ENCODE data around the gene ESYT1.
A peak's percentile ranks its signal among the peaks of the same experiment; 100 is the strongest.
"Not testable (repeated sequence)": the region's sequence is repeated elsewhere in the genome, so short reads cannot be mapped to it uniquely, and the experiment has no call there.

The ESYT1 gene

DNA sequence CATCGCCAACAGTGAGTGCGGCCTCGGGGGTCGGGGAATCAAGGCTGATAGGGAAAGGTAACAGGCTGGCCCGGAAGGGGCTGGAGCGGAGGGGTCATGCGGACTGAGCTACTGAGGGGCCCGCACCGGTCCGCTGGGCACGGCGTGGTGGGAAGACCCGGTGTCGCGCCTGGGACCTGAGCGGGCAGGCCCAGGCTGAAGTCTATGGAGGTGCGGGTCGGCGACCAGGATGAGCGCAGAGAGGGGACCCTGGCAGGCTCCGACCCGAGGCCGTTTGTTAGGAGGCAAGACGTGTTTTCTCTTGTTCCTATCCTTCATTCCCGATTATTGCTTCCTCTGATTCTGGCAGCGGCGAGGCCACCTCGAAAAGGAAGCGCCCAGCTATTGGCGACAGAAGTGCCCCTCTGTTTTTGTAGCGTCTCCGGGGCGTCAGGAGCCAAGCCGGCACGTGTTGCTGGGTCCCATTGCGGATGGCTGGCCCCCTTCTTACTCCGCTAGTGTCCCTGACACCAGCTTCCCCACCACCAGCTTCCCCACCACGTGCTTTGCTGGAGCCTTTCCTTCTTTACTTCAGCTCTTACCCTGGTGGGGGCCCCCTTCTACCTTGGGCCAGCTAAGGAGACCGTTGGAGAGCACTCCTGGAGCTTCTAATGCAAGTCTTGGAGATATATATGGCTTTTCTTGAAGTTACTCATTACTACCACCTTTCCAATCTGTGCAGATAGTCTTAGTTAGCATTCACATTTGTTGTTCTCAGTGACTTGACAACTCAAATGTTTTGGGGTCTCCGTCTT, 23.1 kb upstream of the ESYT1 start:
- DNase-seq: no peak

DNA sequence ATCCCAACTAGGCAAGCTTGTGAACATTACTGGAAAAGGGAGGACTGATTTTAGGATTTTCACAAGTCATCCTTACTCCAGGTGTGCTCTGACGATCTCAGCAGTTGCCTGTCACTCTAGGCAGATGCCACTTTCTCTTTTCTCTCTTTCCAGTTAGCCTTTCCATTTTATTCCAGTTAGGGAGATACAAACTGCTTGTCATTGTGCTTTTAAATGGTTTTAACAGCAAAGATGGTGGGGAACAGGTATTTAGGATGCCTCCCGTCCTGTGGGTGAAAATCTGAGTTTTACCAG, 22.5 kb upstream of the ESYT1 start:
- DNase-seq: no peak

DNA sequence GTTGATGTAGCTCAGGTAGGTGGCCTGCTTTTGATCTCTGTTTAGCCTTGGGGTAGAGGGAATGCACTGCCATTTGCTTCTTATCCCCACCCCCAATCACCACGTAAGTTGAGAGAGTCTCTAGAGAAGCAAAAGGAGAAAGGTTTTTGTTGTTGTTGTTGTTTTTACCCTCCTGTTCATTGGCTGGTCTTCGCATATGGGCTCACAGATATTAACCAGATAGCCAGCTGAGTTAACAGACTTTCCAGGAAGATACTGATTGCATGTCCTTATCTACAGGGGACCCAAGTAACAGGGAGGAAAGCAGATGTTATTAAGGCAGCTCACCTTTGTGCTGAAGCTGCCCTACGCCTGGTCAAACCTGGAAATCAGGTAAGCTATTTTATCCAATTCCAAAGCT, 20.8 kb upstream of the ESYT1 start:
- no peak for DNase-seq

DNA sequence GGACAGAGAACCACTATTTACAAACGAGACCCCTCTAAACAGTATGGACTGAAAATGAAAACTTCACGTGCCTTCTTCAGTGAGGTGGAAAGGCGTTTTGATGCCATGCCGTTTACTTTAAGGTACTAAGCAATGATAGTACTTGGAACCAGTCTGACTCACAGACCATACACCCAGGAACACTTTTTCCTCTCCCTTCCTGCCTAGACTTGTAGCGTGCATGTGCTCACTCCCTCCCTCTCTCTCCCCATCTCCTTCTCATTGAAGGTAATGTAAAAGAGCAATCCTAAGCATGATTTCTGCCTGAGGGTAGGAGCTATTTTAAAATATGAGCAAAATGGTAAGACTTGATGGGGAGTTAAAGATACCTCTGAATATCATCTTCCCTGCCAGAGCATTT, 17.5 kb upstream of the ESYT1 start:
- no peak for DNase-seq

DNA sequence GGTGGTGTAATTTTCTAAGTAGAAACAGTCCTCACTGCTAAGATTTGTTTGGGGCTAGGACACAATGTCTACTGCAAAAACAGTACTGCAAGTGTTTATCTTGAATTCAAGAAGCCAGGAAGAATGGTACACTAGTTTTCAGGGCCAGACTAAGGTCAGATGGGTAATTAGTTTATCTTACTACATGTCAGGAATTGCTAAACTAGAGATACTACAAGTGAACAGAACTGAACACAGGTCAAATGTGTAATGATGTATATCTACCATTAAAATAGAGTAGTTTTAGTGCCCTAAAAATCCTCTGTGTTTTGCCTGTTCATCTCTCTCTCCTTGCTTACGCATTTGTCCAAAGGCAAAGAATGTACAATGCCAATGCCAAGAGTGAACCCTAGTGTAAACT, 14.0 kb upstream of the ESYT1 start:
- no peak for DNase-seq

DNA sequence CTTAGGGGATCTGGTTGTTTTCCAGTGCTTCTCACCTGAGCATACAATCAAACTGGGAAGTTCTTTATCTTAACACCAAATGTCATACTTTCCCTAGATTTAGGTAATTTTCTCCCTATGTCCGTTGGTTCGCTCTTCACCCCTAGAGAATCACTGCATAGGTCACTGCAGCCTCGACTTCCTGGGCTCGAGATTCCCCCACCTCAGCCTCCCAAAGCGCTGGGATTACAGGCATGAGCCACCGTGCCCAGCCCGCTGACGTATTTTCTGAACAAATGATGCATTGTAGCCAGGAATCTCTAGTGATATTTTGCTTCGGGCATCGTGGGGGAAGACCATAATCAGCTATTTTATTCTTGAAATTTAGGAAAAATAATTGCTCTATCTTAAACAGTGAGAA, 12.7 kb upstream of the ESYT1 start:
- no peak for DNase-seq

DNA sequence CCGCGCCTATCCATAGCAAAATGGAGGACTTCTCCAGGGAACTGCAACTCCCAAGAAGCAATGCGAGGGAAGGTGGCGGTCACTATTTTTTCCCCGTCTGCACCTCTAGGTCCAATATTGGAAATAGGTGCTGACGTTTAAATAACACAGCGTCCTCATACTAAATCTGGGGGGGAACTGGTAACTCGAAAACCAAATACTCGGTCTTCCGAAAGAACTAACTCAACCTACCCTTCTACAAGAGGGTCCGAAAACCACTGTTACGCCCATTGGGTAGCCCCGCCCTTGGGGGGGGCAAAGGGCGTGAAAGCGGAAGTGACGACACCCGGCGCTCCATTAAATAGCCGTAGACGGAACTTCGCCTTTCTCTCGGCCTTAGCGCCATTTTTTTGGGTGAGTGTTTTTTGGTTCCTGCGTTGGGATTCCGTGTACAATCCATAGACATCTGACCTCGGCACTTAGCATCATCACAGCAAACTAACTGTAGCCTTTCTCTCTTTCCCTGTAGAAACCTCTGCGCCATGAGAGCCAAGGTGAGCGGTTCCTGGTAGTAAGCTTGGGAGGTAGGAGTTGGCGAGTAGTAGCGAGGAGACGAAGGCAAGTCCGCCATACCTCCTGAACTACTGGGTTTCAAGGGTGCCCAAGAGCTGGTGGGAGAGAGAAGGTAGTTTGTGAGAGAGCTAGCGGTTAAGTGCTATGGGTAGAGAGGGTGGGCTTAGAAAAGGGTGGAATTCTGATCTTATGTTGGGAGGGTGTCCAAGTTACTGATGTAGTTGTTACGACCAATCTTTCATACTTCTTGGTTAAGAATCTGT, 11.6 kb upstream of the ESYT1 start, which contains the start of gene RPL41:
RPL41 (plus strand) TSS at position 367 of the 815 bp plus-strand sequence.
- DNase-seq: peak; percentile 92 to 98

DNA sequence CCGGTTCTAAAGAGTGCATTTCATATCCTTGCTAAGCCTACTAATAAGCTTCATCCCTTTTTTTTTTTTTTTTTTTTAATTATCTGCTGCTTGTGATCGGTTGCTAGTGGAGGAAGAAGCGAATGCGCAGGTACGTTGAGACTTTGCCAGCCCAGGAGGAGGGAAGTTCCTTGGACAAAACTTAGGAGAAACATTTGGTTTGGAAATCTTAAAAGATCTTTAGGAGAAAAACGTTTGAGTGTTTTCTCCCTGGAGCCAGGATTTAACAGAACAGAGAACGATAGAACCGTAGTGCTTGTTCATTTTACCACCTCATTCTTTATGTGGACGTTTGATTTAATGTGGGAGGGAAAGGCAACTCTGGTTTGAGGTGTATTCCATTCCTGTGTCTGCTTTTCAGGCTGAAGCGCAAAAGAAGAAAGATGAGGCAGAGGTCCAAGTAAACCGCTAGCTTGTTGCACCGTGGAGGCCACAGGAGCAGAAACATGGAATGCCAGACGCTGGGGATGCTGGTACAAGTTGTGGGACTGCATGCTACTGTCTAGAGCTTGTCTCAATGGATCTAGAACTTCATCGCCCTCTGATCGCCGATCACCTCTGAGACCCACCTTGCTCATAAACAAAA, 10.9 kb upstream of the ESYT1 start:
- not testable (repeated sequence) for DNase-seq

DNA sequence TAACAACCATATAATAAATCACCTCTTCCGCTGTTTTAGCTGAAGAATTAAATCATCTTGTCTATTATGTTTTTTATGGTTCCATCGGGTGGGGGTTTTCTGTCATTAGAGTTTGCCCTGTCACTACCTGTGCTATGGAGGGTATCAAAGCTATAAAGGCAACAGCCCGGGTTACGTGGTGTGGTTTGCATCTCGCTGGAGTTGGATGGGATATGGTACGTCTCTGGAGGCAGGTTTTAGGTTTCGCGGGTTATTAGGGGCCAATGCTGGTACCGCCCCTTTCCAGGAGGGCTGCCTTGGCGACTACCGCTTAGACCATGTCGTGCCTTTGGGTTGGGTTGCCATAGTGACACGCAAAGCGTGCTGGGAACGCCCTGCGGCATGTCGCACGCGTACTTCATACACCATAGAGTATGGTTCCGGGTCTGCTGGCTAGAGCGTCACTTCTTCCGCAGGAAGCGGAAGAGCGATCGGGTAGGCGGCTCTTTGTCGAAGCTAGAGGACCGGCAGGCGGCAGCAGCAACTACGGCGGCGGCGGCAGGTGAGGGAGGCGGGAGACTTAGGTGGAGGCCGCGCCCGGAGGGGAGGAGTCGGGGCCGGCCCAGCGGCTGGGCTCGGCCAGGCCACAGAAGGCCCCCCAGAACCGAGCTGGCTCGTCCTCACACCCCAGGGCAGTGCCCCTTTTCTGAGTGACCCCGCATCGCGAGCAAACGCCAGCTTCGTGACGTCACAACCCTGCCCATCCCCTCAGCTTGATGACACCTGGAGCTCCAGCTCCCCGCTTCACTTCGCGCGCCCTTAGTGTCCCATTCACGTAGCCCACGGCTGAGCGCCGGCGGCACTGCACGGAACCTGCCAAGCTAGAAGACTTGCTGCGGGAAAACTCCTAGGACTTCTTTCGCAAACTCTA, 10.0 kb upstream of the ESYT1 start, which contains the start of gene ZC3H10:
ZC3H10 (plus strand) TSS at position 489 of the 910 bp plus-strand sequence. CDS start 2,297 bp downstream, outside the sequence.
- peak; percentile 94 to 98 for DNase-seq

DNA sequence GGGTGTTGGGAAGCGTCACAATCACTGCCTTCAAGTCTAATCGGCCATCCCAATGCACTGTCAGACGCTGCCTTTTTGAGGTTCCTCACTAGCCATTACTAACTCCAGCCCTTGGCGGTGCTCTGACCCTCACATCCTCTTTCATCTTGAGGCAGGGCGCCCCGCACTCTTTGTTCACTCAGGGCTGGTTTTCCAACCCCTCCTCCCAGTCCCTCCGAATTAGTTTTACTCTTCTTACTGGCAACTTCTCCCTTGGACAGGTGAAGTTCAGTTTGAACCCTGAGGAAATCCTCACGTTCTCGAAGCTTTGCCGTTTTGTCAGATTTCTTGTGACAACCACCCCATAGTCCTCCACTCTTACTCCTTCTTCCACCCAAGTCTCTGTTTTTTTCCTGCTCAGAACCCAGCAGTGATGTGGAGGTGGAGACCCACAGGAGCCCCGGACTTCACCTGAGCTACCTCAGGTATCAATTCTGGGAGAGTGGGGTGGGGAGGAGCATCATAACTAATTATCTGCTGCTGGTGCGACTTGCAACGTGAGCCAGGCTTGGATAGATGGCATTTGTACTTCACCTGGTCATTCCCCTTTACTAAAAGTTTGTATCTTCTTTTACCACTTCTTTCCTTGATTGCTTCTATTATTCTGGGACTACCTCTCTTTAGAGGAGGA, 9.2 kb upstream of the ESYT1 start:
- DNase-seq: no peak

DNA sequence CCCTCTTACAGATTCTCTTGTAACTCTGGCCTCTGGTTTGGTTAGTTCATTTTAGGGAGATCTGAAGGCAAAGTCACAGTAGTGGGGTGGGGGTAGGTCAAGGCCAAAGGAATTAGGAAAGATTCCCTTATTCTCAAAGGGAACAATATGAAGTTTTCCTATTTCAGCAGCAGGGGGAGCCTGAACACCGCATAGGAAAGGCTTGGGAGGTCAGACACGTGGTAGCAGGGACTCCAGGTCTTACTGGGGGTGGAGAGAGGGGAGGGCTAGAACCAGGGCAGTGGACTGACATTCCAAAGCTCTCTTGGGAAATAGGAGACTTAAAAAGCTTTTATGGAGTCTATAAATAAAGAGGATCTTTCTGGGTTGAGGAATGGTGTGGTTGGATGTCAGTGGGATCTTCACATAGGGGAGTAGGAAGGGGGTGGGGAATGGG, 8.7 kb upstream of the ESYT1 start:
- DNase-seq: peak; percentile 18 to 64

DNA sequence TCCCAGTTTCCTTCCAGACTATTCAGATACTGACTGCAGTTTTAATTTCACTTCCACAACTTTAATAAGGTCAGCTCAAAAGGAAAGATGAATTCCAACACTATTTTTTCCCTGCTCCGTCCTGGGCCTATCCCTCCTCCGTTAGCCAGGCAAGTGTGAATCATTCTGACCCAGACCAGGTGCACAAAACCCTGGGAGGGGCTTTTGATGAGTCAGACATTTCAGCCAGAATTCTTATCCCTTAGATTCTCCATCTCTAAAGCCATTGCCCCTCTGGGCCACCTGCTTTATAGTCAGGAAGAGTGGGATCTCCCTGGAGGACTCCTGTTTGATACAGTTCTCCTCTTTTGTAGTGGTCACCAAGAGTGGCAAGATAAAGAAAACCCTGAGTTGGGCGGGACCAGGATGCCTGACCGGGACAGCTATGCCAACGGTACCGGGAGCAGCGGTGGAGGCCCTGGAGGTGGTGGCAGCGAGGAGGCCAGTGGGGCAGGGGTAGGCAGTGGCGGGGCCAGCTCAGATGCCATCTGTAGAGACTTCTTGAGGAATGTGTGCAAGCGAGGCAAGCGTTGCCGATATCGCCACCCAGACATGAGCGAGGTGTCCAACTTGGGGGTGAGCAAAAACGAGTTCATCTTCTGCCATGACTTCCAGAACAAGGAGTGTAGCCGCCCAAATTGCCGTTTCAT, 7.8 kb upstream of the ESYT1 start:
- DNase-seq: no peak

DNA sequence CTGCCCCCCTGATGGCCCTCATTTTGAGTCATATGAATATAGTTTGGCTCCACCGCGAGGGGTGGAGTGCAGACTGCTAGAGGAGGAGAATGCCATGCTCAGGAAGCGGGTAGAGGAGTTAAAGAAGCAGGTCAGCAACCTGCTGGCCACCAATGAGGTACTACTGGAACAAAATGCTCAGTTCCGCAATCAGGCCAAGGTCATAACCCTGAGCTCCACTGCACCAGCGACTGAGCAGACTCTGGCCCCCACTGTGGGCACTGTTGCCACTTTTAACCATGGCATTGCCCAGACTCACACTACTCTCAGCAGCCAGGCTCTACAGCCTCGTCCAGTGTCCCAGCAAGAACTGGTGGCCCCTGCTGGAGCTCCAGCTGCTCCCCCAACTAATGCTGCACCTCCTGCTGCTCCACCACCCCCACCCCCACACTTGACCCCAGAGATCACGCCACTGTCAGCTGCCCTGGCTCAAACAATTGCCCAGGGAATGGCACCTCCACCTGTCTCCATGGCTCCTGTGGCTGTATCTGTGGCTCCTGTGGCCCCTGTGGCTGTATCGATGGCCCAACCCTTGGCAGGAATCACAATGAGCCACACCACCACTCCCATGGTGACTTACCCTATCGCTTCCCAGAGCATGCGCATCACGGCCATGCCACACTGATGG, 6.7 kb upstream of the ESYT1 start:
- no peak for DNase-seq

DNA sequence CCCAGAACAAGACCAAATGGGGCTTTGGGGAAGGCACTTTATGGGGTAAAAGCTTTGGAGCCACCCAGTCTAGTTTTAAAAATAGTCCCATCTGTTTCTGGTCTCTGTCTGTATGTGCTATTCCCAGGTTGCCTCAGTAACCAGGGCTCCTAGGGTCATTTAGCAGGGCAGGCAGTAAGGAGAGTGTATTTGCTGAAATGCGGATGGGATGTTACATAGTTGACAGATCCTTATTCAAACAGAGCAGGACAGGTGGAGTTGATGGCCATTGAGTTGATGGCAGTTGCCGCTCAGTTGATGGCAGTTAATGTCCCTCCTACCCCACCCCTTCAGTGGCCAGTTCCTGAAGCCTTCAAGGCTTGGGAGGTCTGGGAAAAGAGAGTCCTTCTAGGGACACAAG, 5.4 kb upstream of the ESYT1 start:
- DNase-seq: no peak

DNA sequence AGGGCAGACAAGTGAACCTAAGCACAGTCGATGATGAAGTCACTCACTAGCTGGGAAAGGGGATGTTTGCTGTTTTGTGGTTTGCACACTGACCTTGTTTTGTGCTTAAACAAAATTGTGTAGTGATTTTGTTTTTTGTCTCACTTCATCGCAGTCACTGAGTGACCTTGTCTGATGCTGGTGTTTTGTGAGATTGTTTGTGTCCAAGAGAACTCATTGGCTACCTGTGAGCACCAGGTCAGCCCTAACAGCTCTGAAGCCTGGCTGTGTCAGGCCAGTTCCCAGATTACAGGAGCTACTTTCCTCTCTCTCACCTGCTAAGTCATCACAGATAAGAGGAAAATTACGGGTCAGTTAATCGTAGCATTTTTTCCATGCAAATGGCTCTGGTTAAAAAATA, 3.9 kb upstream of the ESYT1 start:
- no peak for DNase-seq

DNA sequence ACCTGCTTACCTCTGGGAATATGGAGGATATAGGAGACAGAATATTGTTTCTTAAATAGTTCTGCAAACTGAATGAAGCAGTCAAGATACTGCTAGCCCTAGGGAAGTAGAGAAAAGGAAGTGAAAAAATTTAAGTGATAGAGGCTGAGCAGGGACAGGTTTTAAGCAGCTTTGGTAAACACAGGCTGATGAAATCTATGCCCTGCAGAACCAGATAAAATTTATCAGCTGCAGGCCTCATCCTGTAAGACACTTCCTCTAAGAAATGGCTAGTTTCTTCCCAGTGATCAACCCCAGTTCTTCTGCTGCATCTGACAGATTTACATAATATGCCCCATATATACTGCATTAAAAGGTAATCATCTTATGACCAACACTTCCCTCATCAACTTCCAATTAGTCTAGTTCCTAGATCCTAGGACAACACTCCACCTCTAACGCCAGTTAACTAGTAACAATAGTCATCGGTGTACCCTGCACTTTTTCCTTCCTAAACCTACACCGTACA, 1.3 kb upstream of the ESYT1 start:
- no peak for DNase-seq

DNA sequence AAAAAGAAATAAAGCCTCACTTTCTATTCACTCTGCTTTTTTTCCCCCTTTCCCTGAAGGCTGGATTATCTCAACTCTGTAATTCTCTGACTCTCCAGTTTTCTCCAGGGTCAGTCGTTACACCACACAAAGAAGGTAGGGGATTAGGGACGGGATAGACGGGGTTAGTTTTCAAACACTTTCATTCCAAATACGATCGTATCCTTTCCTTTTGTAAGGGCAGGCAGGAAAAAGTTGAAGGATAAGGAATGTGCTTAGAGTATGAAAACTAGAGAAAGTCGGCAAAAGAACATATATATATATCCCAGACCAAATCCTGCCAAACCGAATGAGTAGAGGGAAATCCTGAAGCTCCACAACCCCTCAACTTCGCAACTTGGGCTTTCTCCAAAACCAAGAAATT, 581 bp upstream of the ESYT1 start:
- no peak for DNase-seq

DNA sequence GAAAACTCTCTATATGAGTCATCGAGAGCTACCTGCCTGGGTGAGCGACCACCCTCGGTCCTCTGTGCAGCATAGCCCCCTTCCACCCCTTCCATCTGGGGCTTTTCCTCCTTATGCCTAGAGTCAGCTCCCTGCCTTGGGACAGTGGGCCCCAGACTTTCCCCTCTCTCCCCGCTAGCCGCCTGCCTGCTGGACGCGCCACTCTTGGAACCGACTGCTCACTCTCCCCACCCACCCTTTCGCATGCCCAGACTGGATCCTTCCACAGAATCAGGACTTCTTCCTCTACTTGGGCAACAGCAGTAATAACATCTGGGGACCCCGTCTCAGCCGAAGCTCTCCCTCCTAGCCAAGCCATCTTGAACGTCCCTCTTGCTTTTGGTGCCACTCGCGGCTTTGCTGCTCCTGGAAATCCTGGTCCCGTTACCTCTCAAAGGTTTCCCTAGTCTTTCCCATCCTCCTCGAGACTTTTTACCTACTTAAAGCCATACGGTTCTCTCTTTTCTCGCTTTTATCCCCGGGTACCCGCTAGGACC, 671 bp downstream of the ESYT1 start:
- DNase-seq: peak in 1 of 2 experiments; percentile 37

DNA sequence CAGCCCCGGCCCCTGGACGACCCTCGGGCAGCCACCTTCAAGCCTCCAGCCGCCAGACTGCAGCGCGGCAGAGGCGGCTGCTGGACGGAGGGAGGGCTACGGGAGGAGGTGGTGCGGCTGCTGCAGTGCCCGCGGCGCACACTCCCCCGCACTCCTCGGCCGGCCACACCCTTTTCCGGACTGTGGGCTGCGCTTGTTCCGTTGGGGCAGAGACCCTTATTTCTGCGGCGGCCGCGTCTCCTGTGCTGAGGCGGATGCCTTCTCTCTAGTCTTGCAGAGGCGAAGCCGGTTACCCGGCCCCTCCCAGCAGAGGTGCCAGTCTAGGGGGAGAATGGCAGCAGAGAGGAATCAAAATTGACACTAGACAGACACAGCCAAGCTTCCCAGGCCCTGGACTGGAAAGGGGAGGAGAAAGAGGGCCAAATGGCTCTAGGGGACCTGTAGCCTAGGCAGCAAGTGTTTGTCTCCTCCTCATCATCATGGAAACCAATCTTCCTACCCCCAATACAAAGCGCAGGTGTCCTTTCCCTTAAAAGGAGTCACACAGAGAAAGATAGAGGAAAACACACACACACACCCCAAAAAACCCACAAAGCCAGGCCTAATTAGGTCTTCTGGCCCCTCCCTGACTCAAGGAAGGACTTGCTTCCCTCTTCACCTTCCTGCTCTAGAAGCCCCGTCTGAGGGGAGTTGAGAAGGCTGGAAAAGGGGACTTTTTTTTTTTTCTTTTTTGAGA, 1.3 kb downstream of the ESYT1 start:
- peak in 1 of 2 experiments; percentile 26 for DNase-seq
